Measurements from ENCODE around the gene ADGRB3. TPM values are rescaled to one million over a fixed set of nuclear protein-coding genes. Genes with fewer than 3 reads are reported as not detected.

Gene ADGRB3
- total RNA-seq, 3 donors from 2014 or later = 0.43 to 7.8 (median 0.72) TPM

DNA sequence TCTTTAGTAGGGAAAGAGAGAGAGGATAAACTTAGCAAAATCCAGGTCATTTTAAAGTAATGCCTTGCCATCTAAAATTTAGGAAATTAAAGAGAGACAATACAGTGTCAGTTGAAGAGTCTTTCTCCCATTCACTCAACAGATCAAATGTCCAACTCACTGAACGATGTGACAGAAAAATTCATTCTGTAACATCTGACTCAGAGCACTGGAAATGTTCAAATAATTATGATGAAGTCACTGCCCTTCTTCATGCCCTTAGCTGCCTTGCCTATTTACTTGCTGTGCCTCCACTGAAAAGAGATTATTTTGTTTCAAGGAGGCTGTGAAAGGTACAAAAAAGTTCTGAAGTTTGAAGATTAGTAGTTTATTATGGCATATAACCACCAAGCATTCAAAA is 434.8 kb downstream of the ADGRB3 start:
- DNase-seq = no peak
- Histone ChIP-seq H3K9me3 (no peaks in the 10 kb centered on the region), H3K4me1 (ENCODE audit: low read depth) (no peaks in the 10 kb centered on the region), H3K4me3 (no peak overlapping the region), H3K36me3 (ENCODE audit: low read depth) (no peaks in the 10 kb centered on the region)
- TF ChIP-seq, protein P1, sequence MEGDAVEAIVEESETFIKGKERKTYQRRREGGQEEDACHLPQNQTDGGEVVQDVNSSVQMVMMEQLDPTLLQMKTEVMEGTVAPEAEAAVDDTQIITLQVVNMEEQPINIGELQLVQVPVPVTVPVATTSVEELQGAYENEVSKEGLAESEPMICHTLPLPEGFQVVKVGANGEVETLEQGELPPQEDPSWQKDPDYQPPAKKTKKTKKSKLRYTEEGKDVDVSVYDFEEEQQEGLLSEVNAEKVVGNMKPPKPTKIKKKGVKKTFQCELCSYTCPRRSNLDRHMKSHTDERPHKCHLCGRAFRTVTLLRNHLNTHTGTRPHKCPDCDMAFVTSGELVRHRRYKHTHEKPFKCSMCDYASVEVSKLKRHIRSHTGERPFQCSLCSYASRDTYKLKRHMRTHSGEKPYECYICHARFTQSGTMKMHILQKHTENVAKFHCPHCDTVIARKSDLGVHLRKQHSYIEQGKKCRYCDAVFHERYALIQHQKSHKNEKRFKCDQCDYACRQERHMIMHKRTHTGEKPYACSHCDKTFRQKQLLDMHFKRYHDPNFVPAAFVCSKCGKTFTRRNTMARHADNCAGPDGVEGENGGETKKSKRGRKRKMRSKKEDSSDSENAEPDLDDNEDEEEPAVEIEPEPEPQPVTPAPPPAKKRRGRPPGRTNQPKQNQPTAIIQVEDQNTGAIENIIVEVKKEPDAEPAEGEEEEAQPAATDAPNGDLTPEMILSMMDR (IDR thresholded peaks at IDR 0.05) = no peak
- no peak for ATAC-seq
- intact Hi-C loops (cut with DNase I, micrococcal nuclease) = no loop called here

DNA sequence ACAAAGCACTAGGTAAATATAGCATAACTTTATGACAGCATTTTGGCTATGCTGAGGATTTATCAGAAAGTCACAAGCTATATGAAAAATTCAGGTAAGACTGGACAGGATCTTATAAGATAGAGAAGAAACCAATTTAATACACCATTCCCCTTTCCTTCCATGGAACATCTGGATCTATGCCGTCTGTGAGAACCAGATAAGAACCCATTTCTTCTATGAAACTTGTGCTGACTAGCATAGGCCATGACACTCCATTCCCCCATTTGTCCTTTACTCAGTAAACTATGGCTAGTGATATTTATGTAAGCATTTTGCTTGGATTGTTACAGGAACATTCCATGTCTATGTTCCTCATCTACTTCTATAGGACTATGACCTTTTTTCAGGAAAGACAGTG is 437.7 kb downstream of the ADGRB3 start:
- H3K36me3 ChIP-seq (ENCODE audit: low read depth) = no peaks in the 10 kb centered on the region
- no peak for DNase-seq
- no peaks in the 10 kb centered on the region for H3K9me3 ChIP-seq
- intact Hi-C loops (cut with DNase I, micrococcal nuclease) = no loop called here
- no peak for ATAC-seq
- no peaks in the 10 kb centered on the region for H3K4me1 ChIP-seq (ENCODE audit: low read depth)
- TF ChIP-seq, protein P1 (IDR thresholded peaks at IDR 0.05) = no peak
- no peak overlapping the region for H3K4me3 ChIP-seq

DNA sequence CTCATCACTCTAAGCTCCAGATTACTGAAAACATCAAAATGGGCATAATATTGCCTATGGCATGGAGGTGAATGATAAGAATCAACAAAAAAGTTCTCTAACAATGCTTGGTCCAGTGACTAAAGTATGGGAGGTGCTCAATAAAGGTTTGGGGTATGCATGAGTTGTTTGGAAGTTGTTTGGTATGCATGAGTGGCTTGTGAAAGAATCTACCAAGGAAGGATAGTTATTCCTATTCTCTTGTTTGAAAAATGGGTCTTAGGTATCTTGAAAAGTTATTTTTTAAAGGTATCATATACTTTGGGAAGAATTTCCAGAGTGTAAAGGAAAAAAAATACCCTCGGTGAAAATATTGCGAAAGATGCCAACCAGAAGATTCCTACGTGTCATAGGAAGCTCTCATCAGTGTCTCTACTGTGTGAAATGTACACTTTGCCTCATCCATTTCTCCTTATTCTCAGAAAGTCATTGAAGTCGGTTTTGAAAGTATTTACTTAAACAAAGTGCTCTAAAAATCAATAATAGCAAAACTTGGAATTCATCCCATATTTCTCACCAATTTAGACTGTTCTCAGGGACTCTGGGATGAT is 449.8 kb downstream of the ADGRB3 start:
- intact Hi-C loops (cut with DNase I, micrococcal nuclease) = no loop called here
- TF ChIP-seq, protein P1 (IDR thresholded peaks at IDR 0.05) = no peak
- Histone ChIP-seq H3K9me3 (no peaks in the 10 kb centered on the region), H3K4me1 (ENCODE audit: low read depth) (no peaks in the 10 kb centered on the region), H3K36me3 (ENCODE audit: low read depth) (no peaks in the 10 kb centered on the region), H3K4me3 (no peak overlapping the region)
- ATAC-seq (no peak), DNase-seq (no peak)

DNA sequence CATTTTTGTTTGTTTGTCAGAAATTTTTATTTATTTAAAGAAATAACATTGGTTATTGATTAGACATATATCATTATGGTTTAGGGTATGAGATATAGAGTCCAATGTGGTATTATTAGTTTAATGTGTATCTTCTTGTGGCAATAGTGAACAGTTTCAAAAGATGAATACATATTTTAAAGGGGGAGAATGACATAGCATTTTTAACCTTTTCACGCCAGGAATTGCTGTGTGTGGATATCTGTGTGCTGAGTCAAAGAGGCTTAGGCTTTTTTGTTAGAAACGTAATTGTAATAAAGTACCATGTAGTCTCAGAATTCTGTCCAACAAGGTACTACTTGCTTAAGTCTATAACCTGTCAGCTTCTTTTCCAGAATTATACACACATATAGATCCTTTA is 451.6 kb downstream of the ADGRB3 start:
- ATAC-seq (no peak), DNase-seq (no peak)
- intact Hi-C loops (cut with DNase I, micrococcal nuclease) = no loop called here
- H3K4me3 ChIP-seq = no peak overlapping the region
- no peaks in the 10 kb centered on the region for H3K9me3 ChIP-seq
- no peaks in the 10 kb centered on the region for H3K36me3 ChIP-seq (ENCODE audit: low read depth)
- no peaks in the 10 kb centered on the region for H3K4me1 ChIP-seq (ENCODE audit: low read depth)
- TF ChIP-seq, protein P1 (IDR thresholded peaks at IDR 0.05) = no peak

DNA sequence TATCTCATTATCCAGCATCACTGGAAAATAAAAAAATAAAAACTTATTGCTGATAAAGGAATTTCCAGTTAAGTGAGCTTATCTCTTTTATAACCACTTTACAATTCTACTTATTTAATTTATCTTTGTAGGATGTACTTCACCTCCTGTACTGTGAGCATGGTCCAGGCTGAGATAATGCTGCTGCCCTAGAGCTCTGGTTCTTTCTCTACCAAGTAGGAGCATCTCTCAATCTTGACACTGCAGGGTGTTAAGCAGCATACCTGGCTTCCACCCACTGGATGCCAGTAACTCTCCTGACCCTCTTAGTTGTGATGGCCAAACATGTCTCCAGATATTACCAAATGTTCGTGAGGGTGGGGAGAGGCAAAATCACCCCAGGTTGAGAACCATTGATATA is 454.5 kb downstream of the ADGRB3 start:
- no peaks in the 10 kb centered on the region for H3K4me1 ChIP-seq (ENCODE audit: low read depth)
- DNase-seq (no peak), ATAC-seq (no peak)
- intact Hi-C loops (cut with DNase I, micrococcal nuclease) = no loop called here
- TF ChIP-seq, protein P1 (IDR thresholded peaks at IDR 0.05) = no peak
- H3K9me3 ChIP-seq = no peaks in the 10 kb centered on the region
- no peaks in the 10 kb centered on the region for H3K36me3 ChIP-seq (ENCODE audit: low read depth)
- no peak overlapping the region for H3K4me3 ChIP-seq

DNA sequence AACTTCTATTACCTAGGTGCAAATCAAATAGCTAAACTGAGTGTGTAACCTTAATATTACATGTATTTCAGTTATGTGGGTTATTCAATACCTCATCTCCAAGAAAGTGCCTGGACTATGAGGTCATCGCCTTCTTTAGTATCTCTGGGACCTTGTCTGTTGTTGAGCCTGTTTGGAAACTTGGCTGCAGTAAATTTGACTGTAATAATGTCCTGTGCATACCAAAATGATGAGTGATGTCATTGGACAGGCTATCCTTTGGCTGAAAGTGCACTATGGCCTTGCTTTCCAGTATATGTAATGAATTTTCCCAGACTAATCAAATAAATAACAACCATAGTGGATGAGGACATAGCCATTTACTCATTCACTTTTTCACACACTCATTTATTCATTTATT is 455.1 kb downstream of the ADGRB3 start:
- no peak for DNase-seq
- Histone ChIP-seq H3K4me3 (no peak overlapping the region), H3K36me3 (ENCODE audit: low read depth) (no peaks in the 10 kb centered on the region), H3K4me1 (ENCODE audit: low read depth) (no peaks in the 10 kb centered on the region), H3K9me3 (no peaks in the 10 kb centered on the region)
- intact Hi-C loops (cut with DNase I, micrococcal nuclease) = no loop called here
- ATAC-seq = no peak
- TF ChIP-seq, protein P1 (IDR thresholded peaks at IDR 0.05) = no peak

Data from mucosa of descending colon (tissue), 3 donors.